Measurements from ENCODE around the gene AGRN.

DNA sequence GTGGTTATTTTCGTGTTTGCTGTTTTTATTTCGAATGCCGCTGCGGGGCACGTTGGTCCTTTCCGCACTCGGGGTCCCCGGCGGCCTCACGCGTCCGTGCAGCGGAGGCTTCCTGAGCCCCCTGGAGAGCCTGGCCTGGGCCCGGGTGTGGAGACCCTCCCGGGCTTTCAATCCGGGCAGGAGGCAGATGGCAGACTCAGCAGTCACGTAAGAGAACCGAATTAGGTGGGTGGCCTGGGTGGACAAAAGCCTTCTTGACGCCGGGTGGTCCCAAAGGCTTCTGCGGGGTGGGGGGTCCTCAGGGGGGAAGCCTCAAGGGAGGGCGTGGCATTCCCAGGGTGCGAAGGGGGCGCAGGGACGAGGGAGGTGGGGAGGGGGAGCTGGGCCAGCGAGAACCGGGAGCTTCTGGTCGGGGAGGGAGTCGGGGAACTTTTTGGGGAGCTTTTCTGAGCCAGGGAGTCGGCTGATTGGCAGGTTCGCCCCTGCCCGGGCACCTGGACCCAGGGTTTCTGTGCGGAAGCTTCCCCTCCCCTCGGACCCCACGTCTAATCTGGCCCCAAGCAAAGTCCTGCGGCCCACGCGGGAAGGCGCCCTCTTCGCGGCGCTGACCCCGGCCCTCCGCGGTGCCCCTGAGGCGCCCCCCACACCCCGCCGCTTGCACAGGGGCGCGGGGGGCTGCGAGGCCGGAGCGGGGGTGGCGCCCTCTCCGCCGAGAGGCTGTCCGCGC is 18.7 kb upstream of the AGRN start:
- TF ChIP-seq POLR2A (IDR thresholded peaks at IDR 0.05) = no peak
- TF ChIP-seq, protein P1, sequence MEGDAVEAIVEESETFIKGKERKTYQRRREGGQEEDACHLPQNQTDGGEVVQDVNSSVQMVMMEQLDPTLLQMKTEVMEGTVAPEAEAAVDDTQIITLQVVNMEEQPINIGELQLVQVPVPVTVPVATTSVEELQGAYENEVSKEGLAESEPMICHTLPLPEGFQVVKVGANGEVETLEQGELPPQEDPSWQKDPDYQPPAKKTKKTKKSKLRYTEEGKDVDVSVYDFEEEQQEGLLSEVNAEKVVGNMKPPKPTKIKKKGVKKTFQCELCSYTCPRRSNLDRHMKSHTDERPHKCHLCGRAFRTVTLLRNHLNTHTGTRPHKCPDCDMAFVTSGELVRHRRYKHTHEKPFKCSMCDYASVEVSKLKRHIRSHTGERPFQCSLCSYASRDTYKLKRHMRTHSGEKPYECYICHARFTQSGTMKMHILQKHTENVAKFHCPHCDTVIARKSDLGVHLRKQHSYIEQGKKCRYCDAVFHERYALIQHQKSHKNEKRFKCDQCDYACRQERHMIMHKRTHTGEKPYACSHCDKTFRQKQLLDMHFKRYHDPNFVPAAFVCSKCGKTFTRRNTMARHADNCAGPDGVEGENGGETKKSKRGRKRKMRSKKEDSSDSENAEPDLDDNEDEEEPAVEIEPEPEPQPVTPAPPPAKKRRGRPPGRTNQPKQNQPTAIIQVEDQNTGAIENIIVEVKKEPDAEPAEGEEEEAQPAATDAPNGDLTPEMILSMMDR (IDR thresholded peaks at IDR 0.05) = no peak
